Loucy (cell line): ENCODE measurements around the gene TBX1.

Experiments
- H2AFZ ChIP-seq: fragments of 200-600 bp; sonication (generic); 2 replicates; pipeline ENCODE4 v1.6.0; 2016; ENCODE audit warnings: antibody characterized with exemption, mild to moderate bottlenecking, low read length, moderate library complexity
- H3F3A ChIP-seq: fragments of 200-600 bp; 2 replicates; pipeline ENCODE4 v1.6.0; 2016; ENCODE audit warnings: antibody characterized with exemption, low read depth, mild to moderate bottlenecking
- H3K27me3 ChIP-seq: fragments of 200-600 bp; sonication (generic); 2 replicates; pipeline ENCODE4 v1.6.1; 2014; ENCODE audit warnings: low read length, mild to moderate bottlenecking; ENCODE audit not compliant: insufficient read depth, poor library complexity, severe bottlenecking
- H3K36me3 ChIP-seq: fragments of 200-600 bp; sonication (generic); 2 replicates; pipeline ENCODE4 v1.6.1; 2016; ENCODE audit warnings: low read length; ENCODE audit not compliant: insufficient read depth
- H3K4me1 ChIP-seq: fragments of 200-600 bp; sonication (generic); 2 replicates; pipeline ENCODE4 v1.5.1; 2014; ENCODE audit warnings: low read length, mild to moderate bottlenecking; ENCODE audit not compliant: insufficient read depth, poor library complexity, severe bottlenecking
- H3K4me2 ChIP-seq: fragments of 200-600 bp; sonication (generic); 2 replicates; pipeline ENCODE4 v1.6.0; 2014; ENCODE audit warnings: antibody characterized with exemption, low read length, low read depth, mild to moderate bottlenecking; ENCODE audit not compliant: poor library complexity, severe bottlenecking
- H3K4me3 ChIP-seq: fragments of 200-600 bp; sonication (generic); 2 replicates; pipeline ENCODE4 v1.5.1; 2014; ENCODE audit warnings: low read length, mild to moderate bottlenecking, mixed read lengths; ENCODE audit not compliant: poor library complexity, severe bottlenecking
- H3K79me2 ChIP-seq: fragments of 200-600 bp; sonication (generic); 2 replicates; pipeline ENCODE4 v1.6.1; 2014; ENCODE audit warnings: low read length; ENCODE audit not compliant: insufficient read depth
- H3K9ac ChIP-seq: fragments of 200-600 bp; sonication (generic); 2 replicates; pipeline ENCODE4 v1.6.0; 2014; ENCODE audit warnings: mild to moderate bottlenecking, low read depth, low read length, moderate library complexity; ENCODE audit not compliant: poor library complexity, severe bottlenecking
- H3K9me2 ChIP-seq: fragments of 200-600 bp; sonication (generic); replicated peaks from 2 replicates; pipeline ENCODE4 v1.6.1; 2016; ENCODE audit warnings: low read depth, low read length, mixed read lengths
- H3K9me3 ChIP-seq: fragments of 200-600 bp; sonication (generic); 2 replicates; pipeline ENCODE4 v1.6.1; 2014; ENCODE audit warnings: mild to moderate bottlenecking, antibody characterized with exemption, low read length, low read depth; ENCODE audit not compliant: insufficient read depth
- H4K20me1 ChIP-seq: fragments of 200-600 bp; sonication (generic); 2 replicates; pipeline ENCODE4 v1.6.0; 2014; ENCODE audit warnings: antibody characterized with exemption, low read length, mild to moderate bottlenecking; ENCODE audit not compliant: insufficient read depth, poor library complexity, severe bottlenecking
- EZH2phosphoT487 ChIP-seq: fragments of 200-600 bp; IDR thresholded peaks from 2 replicates; pipeline ENCODE4 v1.6.1; 2018; ENCODE audit warnings: antibody characterized with exemption, mild to moderate bottlenecking, moderate library complexity, borderline replicate concordance
- TF ChIP-seq, protein P1 (sequence below): fragments of 200-600 bp; sonication (generic); conservative IDR thresholded peaks from 2 replicates; pipeline ENCODE4 v1.5.1; 2014; ENCODE audit warnings: mild to moderate bottlenecking, antibody characterized with exemption, low read length

TBX1 gene

DNA sequence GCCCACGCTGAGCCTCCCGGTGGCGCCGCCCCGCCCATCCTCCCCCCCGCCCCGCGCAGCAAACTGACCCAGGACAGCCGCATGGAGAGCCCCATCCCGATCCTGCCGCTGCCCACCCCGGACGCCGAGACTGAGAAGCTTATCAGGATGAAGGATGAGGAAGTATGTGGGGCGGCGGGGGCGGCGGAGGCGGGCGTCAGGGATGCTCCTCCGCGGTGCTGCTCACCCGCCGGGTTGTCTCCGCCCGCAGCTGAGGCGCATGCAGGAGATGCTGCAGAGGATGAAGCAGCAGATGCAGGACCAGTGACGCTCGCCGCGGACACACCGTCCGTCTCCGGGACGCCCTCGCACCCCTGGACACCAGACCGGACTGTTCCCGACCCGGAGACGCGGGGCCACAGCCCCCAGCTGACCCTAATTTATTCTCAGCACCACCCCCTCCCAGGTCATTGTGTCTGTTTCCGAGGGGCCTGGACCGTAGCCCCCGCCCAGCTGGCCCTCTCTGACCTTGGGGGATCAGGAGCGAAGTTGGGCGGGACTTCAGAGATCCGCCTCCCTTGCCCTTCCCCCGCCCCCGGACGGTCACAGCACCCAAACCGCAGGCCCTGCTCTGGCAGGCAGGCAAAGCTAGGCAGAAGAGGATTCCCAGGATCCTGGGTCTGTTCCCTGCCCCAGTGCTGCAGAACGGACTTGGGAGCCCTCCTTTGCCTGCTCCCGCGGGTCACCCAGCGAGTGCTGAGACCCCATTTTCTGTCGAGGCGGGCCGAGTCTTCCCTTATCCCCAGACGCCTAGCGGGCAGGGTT is 38.2 kb upstream of the TBX1 start:
- H2AFZ ChIP-seq, result no peak overlapping the region
- no peaks in the 10 kb centered on the region for H3K27me3 ChIP-seq
- H3K4me2 ChIP-seq, result no peak overlapping the region
- H3F3A ChIP-seq, result no peaks in the 10 kb centered on the region
- H3K4me1 ChIP-seq, result peaks cover 10% of the 10 kb centered on the region
- H3K9me3 ChIP-seq, result no peaks in the 10 kb centered on the region
- H4K20me1 ChIP-seq, result no peaks in the 10 kb centered on the region
- H3K9ac ChIP-seq, result no peak overlapping the region
- no peak for TF ChIP-seq EZH2phosphoT487
- TF ChIP-seq, protein P1, sequence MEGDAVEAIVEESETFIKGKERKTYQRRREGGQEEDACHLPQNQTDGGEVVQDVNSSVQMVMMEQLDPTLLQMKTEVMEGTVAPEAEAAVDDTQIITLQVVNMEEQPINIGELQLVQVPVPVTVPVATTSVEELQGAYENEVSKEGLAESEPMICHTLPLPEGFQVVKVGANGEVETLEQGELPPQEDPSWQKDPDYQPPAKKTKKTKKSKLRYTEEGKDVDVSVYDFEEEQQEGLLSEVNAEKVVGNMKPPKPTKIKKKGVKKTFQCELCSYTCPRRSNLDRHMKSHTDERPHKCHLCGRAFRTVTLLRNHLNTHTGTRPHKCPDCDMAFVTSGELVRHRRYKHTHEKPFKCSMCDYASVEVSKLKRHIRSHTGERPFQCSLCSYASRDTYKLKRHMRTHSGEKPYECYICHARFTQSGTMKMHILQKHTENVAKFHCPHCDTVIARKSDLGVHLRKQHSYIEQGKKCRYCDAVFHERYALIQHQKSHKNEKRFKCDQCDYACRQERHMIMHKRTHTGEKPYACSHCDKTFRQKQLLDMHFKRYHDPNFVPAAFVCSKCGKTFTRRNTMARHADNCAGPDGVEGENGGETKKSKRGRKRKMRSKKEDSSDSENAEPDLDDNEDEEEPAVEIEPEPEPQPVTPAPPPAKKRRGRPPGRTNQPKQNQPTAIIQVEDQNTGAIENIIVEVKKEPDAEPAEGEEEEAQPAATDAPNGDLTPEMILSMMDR, result no peak
- H3K36me3 ChIP-seq, result no peaks in the 10 kb centered on the region
- H3K9me2 ChIP-seq, result no peaks in the 10 kb centered on the region
- no peak overlapping the region for H3K4me3 ChIP-seq
- H3K79me2 ChIP-seq, result no peaks in the 10 kb centered on the region

DNA sequence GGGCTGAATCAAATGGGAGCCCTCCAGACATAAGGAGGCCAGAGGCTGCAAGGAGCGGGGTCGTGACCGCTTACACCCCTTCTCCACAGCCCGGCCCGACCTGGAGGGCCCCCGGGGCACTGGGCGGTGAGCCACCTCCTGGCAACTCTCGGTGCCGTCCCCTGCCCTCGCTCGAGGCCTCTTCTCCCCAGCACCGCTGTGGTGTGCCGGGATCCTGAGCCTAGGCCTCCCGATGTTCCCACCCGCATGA is 37.7 kb upstream of the TBX1 start:
- Histone ChIP-seq H3K9me2 (no peaks in the 10 kb centered on the region), H3K79me2 (no peaks in the 10 kb centered on the region), H3K9me3 (no peaks in the 10 kb centered on the region), H3F3A (no peaks in the 10 kb centered on the region), H3K36me3 (no peaks in the 10 kb centered on the region), H3K4me1 (peaks cover 6% of the 10 kb centered on the region), H3K9ac (no peak overlapping the region), H3K27me3 (no peaks in the 10 kb centered on the region), H2AFZ (no peak overlapping the region), H3K4me3 (no peak overlapping the region), H3K4me2 (no peak overlapping the region), H4K20me1 (no peaks in the 10 kb centered on the region)
- no peak for TF ChIP-seq EZH2phosphoT487
- TF ChIP-seq, protein P1, result no peak

DNA sequence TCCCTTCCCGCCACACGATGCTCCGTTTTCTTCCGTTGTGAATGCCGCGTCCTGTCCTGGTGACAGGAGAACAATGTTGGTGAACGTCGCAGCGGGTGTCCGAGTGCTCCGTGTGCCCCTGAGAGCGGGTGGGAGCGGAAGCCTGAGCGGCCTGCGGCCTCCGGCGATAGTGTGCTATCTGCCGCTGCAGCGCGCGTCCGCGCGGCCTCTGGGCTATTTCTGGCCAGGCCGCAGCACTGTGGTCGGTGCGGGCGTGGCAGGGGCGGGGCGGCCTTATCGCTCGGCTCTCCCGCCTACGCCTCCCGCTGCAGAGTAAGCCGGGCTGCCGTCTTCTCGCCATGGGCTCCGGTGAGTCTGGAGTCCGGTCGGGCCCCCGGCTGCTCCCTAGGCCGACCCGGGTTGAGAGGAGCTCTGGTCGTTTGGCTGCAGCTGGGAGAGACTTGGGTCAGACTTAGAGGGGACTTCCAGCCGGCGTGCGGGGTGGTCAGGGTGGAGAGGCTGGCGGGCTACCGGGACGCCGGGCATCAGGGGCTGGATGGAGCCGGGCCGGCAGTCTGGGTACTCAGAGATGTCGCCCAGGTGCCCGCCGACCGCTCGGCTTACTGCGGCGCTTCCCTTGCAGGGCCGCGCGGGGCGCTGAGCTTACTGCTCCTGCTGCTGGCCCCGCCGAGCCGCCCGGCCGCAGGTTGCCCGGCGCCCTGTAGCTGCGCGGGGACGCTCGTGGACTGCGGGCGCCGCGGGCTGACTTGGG is 37.2 kb upstream of the TBX1 start, which contains the start of gene GP1BB:
Gene GP1BB, plus strand, starts transcription at position 308 of the 751 bp plus-strand sequence. Its CDS starts 31 bp downstream, at position 339.
- H4K20me1 ChIP-seq, result no peaks in the 10 kb centered on the region
- no peak within 1 kb of the TSS for H3K4me3 ChIP-seq
- H3K36me3 ChIP-seq, result no peaks in the 10 kb centered on the region
- no peaks in the 10 kb centered on the region for H3K9me3 ChIP-seq
- H3F3A ChIP-seq, result no peaks in the 10 kb centered on the region
- no peak within 1 kb of the TSS for H3K9ac ChIP-seq
- TF ChIP-seq EZH2phosphoT487, result no peak
- TF ChIP-seq, protein P1, result no peak
- no peaks in the 10 kb centered on the region for H3K9me2 ChIP-seq
- H3K79me2 ChIP-seq, result no peaks in the 10 kb centered on the region
- no peaks in the 10 kb centered on the region for H3K27me3 ChIP-seq
- H3K4me1 ChIP-seq, result peaks cover 5% of the 10 kb centered on the region
- no peak within 1 kb of the TSS for H3K4me2 ChIP-seq
- no peak within 1 kb of the TSS for H2AFZ ChIP-seq
